Measurements from ENCODE around the gene SELENOO. TPM values are rescaled to one million over a fixed set of nuclear protein-coding genes. Genes with fewer than 3 reads are reported as not detected.

SELENOO gene
- total and polyA plus RNA-seq, 2 donors from 2014 or later: 19.7 to 42.8 TPM

GRCh38 chr22:50232481-50233151, 31.8 kb downstream of the SELENOO start:
- Histone ChIP-seq H3K4me3 (ENCODE audit: low read length in 3 of 3) (no peak overlapping the region), H3K27ac (ENCODE audit: low read depth in 2 of 2, low read length in 2 of 2) (no peak overlapping the region), H3K9me3 (ENCODE audit: control insufficient read depth in 2 of 3, insufficient read depth in 1 of 3, low read length in 3 of 3) (no peaks in the 10 kb centered on the region), H3K4me1 (ENCODE audit: control insufficient read depth in 2 of 3, insufficient read depth in 2 of 3, low read depth in 1 of 3, low read length in 3 of 3) (no peaks in the 10 kb centered on the region), H3K36me3 (ENCODE audit: control insufficient read depth in 2 of 3, insufficient read depth in 3 of 3, low read length in 3 of 3) (peaks cover 0 to 8% (median 5%) of the 10 kb centered on the region in 3 donors), H3K27me3 (ENCODE audit: control insufficient read depth, insufficient read depth, low read length) (no peaks in the 10 kb centered on the region), H3K9ac (ENCODE audit: low read length in 3 of 3) (no peak overlapping the region)
- DNase-seq (no peak), FAIRE-seq (no peak)
- TF ChIP-seq CTCF (IDR thresholded peaks at IDR 0.05; ENCODE audit: borderline replicate concordance, extremely low read depth, insufficient read depth): no peak
- intact Hi-C loops (cut with DNase I): no loop called here

- no peak for TF ChIP-seq CTCF (IDR thresholded peaks at IDR 0.05; ENCODE audit: borderline replicate concordance, extremely low read depth, insufficient read depth)
- no peak overlapping the region for H3K9ac ChIP-seq (ENCODE audit: low read length in 3 of 3)
- DNase-seq: peak in 1 of 5 donors; percentile 71
- H3K27ac ChIP-seq (ENCODE audit: low read depth in 2 of 2, low read length in 2 of 2): no peak overlapping the region
- no peaks in the 10 kb centered on the region for H3K27me3 ChIP-seq (ENCODE audit: control insufficient read depth, insufficient read depth, low read length)
- no peak for FAIRE-seq
- intact Hi-C loops (cut with DNase I): no loop called here
- no peaks in the 10 kb centered on the region for H3K9me3 ChIP-seq (ENCODE audit: control insufficient read depth in 2 of 3, insufficient read depth in 1 of 3, low read length in 3 of 3)
- H3K4me1 ChIP-seq (ENCODE audit: control insufficient read depth in 2 of 3, insufficient read depth in 2 of 3, low read depth in 1 of 3, low read length in 3 of 3): no peaks in the 10 kb centered on the region
- H3K36me3 ChIP-seq (ENCODE audit: control insufficient read depth in 2 of 3, insufficient read depth in 3 of 3, low read length in 3 of 3): peaks cover 0 to 8% (median 5%) of the 10 kb centered on the region in 3 donors
- no peak overlapping the region for H3K4me3 ChIP-seq (ENCODE audit: low read length in 3 of 3)
Observed at GRCh38 chr22:50233223-50233622, 32.4 kb downstream of the SELENOO start.

GRCh38 chr22:50236731-50237409, 36.1 kb downstream of the SELENOO start:
- no peak overlapping the region for H3K4me3 ChIP-seq (ENCODE audit: low read length in 3 of 3)
- no peaks in the 10 kb centered on the region for H3K9me3 ChIP-seq (ENCODE audit: control insufficient read depth in 2 of 3, insufficient read depth in 1 of 3, low read length in 3 of 3)
- no peak overlapping the region for H3K9ac ChIP-seq (ENCODE audit: low read length in 3 of 3)
- no peaks in the 10 kb centered on the region for H3K27me3 ChIP-seq (ENCODE audit: control insufficient read depth, insufficient read depth, low read length)
- peaks cover 0 to 8% (median 6%) of the 10 kb centered on the region in 3 donors for H3K4me1 ChIP-seq (ENCODE audit: control insufficient read depth in 2 of 3, insufficient read depth in 2 of 3, low read depth in 1 of 3, low read length in 3 of 3)
- TF ChIP-seq CTCF (IDR thresholded peaks at IDR 0.05; ENCODE audit: borderline replicate concordance, extremely low read depth, insufficient read depth): peak; percentile 30
- DNase-seq: peak in 1 of 5 donors; percentile 55
- H3K36me3 ChIP-seq (ENCODE audit: control insufficient read depth in 2 of 3, insufficient read depth in 3 of 3, low read length in 3 of 3): peaks cover 0 to 15% (median 6%) of the 10 kb centered on the region in 3 donors
- no peak for FAIRE-seq
- intact Hi-C loops (cut with DNase I): no loop called here
- no peak overlapping the region for H3K27ac ChIP-seq (ENCODE audit: low read depth in 2 of 2, low read length in 2 of 2)
